ENCODE data around the gene STXBP4. TPM values are rescaled to one million over a fixed set of nuclear protein-coding genes. Genes with fewer than 3 reads are reported as not detected.

STXBP4 gene
- total RNA-seq, 4 donors from 2014 or later: 15.4 to 22.6 (median 19.8) TPM

DNA sequence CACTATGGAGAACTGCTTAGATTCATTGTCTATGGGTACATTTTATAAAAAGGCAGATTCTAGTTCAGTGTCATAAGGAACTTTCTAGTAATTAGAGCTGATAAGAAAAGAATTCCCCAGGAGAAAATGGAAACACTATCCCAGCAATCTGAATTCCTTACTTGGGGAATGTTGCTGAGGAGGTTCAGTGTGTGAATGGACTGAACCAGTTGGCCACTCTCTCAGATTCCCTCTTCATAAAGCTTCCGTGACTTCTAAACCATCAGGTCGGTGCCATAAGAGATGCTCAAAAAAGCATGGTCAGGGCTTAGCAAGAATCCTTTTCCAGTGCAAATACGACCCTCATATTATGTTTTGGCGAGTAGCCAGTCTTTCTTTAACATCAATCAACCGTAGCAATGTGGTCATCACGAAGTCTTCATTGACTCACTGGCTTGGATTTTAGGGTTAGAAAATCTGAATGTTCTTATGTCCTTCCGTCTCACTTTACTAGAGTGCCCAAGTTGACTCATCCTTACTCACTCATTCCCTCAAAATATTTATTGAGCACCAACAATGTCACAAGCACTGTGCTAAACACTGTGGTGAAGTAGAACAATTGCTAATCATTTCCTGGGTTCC lies 193.5 kb downstream of the STXBP4 start:
- intact Hi-C loops (cut with DNase I): loop anchor here (10.0 kb wide), 1 partner anchor 53 kb away; no protein-coding TSS in a partner anchor

DNA sequence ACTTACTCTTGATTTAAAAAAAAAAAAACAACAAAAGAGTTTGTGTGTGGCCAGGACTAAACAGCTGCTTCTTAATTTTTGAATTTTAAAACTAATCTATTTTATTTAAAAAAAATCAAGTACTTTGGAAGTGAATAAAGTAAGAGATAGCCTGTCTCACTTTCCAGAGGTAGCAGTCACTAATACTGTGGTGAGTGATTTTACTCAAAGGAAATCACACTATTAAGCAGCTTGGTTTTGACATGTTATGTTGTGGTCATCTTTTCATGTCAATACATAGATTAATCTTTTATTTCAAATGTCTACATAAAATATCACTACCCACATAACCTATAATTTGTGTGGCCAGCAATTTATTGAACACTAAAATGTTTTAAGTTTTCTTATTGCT lies 194.0 kb downstream of the STXBP4 start:
- intact Hi-C loops (cut with DNase I): loop anchor here (10.0 kb wide), 1 partner anchor 52 kb away; no protein-coding TSS in a partner anchor
- no peaks in the 10 kb centered on the region for H3K9me3 ChIP-seq
- TF ChIP-seq POLR2A (IDR thresholded peaks at IDR 0.05; ENCODE audit: low read depth): no peak
- no peak for TF ChIP-seq POLR2AphosphoS5 (IDR thresholded peaks at IDR 0.05)
- TF ChIP-seq, protein P1, sequence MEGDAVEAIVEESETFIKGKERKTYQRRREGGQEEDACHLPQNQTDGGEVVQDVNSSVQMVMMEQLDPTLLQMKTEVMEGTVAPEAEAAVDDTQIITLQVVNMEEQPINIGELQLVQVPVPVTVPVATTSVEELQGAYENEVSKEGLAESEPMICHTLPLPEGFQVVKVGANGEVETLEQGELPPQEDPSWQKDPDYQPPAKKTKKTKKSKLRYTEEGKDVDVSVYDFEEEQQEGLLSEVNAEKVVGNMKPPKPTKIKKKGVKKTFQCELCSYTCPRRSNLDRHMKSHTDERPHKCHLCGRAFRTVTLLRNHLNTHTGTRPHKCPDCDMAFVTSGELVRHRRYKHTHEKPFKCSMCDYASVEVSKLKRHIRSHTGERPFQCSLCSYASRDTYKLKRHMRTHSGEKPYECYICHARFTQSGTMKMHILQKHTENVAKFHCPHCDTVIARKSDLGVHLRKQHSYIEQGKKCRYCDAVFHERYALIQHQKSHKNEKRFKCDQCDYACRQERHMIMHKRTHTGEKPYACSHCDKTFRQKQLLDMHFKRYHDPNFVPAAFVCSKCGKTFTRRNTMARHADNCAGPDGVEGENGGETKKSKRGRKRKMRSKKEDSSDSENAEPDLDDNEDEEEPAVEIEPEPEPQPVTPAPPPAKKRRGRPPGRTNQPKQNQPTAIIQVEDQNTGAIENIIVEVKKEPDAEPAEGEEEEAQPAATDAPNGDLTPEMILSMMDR (IDR thresholded peaks at IDR 0.05): no peak
- TF ChIP-seq EP300 (IDR thresholded peaks at IDR 0.05): no peak

More for the DNA sequence above, 193.5 kb downstream of the STXBP4 start:
- Histone ChIP-seq H3K4me3 (no peak overlapping the region), H3K4me1 (peaks cover 0 to 26% (median 5%) of the 10 kb centered on the region in 4 donors), H3K36me3 (peaks cover 0 to 8% (median 3%) of the 10 kb centered on the region in 4 donors), H3K27me3 (no peaks in the 10 kb centered on the region), H3K9me3 (no peaks in the 10 kb centered on the region), H3K27ac (replicated peaks in 1 of 4) (no peak overlapping the region)
- WGBS: 85% methylated on average over 7 of the region's 7 CpGs
- DNase-seq (ENCODE audit: extremely low spot score): no peak
- TF ChIP-seq POLR2A (IDR thresholded peaks at IDR 0.05; ENCODE audit: low read depth) (no peak), EP300 (IDR thresholded peaks at IDR 0.05) (no peak)
- TF ChIP-seq, protein P1 (IDR thresholded peaks at IDR 0.05): no peak

DNA sequence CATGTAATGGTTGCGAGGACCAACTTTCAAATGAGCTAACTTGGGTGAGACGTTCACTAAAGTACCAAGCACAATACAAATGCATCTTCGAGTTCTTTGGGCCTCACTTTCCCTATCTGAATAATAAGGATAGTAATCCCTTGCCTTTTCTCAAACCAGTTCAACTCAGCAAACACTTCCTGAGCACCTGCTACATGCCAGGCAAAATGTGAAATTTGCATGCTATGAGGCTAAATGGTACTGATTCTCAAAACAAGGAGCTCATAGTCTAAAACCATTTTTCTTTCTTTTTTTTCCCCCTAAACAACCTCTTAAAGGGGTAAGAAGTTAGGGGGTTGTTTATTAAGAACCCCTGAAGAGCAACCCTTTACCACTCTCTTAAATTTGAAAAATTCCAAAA lies 194.8 kb downstream of the STXBP4 start:
- Histone ChIP-seq H3K4me3 (no peak overlapping the region), H3K4me1 (peaks cover 0 to 12% (median 3%) of the 10 kb centered on the region in 4 donors), H3K27me3 (no peaks in the 10 kb centered on the region), H3K27ac (replicated peaks in 1 of 4) (no peak overlapping the region), H3K9me3 (no peaks in the 10 kb centered on the region), H3K36me3 (peaks cover 0 to 8% (median 3%) of the 10 kb centered on the region in 4 donors)
- TF ChIP-seq EP300 (IDR thresholded peaks at IDR 0.05) (no peak), POLR2AphosphoS5 (IDR thresholded peaks at IDR 0.05) (no peak), POLR2A (IDR thresholded peaks at IDR 0.05; ENCODE audit: low read depth) (no peak)
- TF ChIP-seq, protein P1 (IDR thresholded peaks at IDR 0.05): no peak
- intact Hi-C loops (cut with DNase I): loop anchor here (10.0 kb wide), 1 partner anchor 51 kb away; no protein-coding TSS in a partner anchor
- 94% methylated on average over 3 of the region's 3 CpGs for WGBS
- no peak for DNase-seq (ENCODE audit: extremely low spot score)

More for the DNA sequence above, 194.0 kb downstream of the STXBP4 start:
- peaks cover 0 to 8% (median 3%) of the 10 kb centered on the region in 4 donors for H3K36me3 ChIP-seq
- H3K4me1 ChIP-seq: peaks cover 0 to 21% (median 3%) of the 10 kb centered on the region in 4 donors
- H3K27me3 ChIP-seq: no peaks in the 10 kb centered on the region
- H3K27ac ChIP-seq (replicated peaks in 1 of 4): no peak overlapping the region
- H3K4me3 ChIP-seq: no peak overlapping the region
- no peak for DNase-seq (ENCODE audit: extremely low spot score)

DNA sequence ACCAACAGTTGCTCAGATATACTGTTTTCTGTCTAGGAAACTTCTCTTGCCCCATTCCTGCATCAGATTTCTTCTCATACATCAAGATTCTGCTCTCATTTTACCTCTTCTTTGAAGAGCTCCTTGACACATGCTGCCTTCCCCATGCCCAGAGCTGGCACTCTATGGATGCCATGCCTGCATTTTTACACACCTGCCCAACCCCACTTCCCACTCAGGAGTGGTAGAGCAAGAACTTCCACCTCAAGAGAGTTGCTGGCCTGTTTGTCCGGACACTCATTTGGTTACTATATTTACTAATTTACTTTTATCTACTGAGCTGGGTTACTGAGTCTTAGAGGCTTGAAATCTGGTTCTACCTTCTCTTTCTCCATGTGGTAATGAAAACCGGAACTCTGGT lies 197.9 kb downstream of the STXBP4 start:
- no peaks in the 10 kb centered on the region for H3K27me3 ChIP-seq
- H3K27ac ChIP-seq (replicated peaks in 1 of 4): no peak overlapping the region
- no peaks in the 10 kb centered on the region for H3K4me1 ChIP-seq
- no peaks in the 10 kb centered on the region for H3K9me3 ChIP-seq
- no peak overlapping the region for H3K4me3 ChIP-seq
- no peaks in the 10 kb centered on the region for H3K36me3 ChIP-seq
- 97% methylated on average over 2 of the region's 2 CpGs for WGBS
- no peak for DNase-seq (ENCODE audit: extremely low spot score)
- TF ChIP-seq, protein P1 (IDR thresholded peaks at IDR 0.05): no peak
- TF ChIP-seq EP300 (IDR thresholded peaks at IDR 0.05): no peak
- TF ChIP-seq POLR2A (IDR thresholded peaks at IDR 0.05; ENCODE audit: low read depth): no peak
- TF ChIP-seq POLR2AphosphoS5 (IDR thresholded peaks at IDR 0.05): no peak
- intact Hi-C loops (cut with DNase I): loop anchor here (10.0 kb wide), 1 partner anchor 48 kb away; no protein-coding TSS in a partner anchor
